AG09309 (cell line): Measurements from ENCODE around the gene EIF4E2.

Source experiments
- DNase-seq: peaks from one replicate; pipeline ENCODE4 v3.0.0-alpha.2; 2010; ENCODE audit warnings: low read depth
- H3K4me3 ChIP-seq: 2 replicates; pipeline ENCODE4 v1.5.1; 2011; ENCODE audit warnings: mild to moderate bottlenecking, low read depth, low read length, moderate library complexity; ENCODE audit not compliant: control insufficient read depth
- CTCF ChIP-seq: IDR thresholded peaks from 2 replicates; pipeline ENCODE4 v1.5.1; 2011; ENCODE audit warnings: mild to moderate bottlenecking, low read depth, low read length, inconsistent platforms; ENCODE audit not compliant: insufficient read depth, control insufficient read depth; ENCODE audit errors: missing control alignments

The EIF4E2 gene, protein sequence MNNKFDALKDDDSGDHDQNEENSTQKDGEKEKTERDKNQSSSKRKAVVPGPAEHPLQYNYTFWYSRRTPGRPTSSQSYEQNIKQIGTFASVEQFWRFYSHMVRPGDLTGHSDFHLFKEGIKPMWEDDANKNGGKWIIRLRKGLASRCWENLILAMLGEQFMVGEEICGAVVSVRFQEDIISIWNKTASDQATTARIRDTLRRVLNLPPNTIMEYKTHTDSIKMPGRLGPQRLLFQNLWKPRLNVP

DNA sequence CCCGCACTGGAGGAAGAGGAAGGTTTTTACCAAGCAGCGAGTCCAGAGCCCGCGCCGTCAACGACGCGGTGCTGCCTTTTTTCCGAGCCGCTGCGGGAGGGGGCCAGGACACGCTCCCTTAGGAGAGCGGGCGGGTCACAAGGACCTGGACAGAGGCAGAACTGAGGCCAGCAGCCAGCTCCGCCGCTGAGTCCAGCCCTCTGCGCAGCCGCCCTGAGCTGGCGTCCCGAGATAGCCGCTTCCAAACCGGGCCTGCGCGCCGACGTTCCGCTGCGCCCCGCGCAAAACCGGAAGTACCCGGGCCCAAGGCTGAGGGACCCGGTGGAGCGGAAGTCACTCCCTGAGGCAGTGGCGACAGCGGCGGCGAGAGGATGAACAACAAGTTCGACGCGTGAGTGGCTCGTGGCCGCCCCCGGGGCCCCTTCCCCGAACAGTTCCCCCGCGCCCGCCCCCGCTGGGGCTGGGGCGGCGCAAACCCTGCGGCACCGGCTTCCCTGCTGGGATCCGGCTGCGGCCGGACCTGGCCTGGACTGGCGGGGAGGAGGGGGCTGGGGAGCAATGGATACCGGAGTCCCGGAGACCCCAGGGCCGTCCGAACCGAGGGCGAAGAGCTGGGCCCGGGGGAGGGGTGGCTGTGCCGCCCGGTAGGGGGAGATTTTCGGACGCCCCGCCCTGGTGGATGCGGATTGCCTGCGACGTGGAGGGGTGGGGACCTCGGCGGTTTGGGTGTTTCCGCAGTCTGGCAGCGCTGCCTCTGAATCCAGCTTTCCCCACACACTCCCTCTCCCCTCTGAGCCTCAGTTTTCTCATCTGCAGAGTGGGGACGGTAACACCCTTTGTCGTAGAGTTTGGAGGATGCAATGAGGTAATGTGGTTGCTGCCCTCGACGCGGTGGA lies at the start of gene EIF4E2, which contains the start of gene TIGD1:
TSS of gene EIF4E2 (plus strand) at position 336 of the 896 bp plus-strand sequence. CDS start at position 372, 36 bp downstream.
TSS of gene TIGD1 (minus strand) at position 204 of the 896 bp plus-strand sequence. CDS start 675 bp downstream, outside the sequence.
- peak; percentile 35 for TF ChIP-seq CTCF
- H3K4me3 ChIP-seq = peak within 1 kb of the TSS; percentile 94
- DNase-seq = peak; percentile 61

DNA sequence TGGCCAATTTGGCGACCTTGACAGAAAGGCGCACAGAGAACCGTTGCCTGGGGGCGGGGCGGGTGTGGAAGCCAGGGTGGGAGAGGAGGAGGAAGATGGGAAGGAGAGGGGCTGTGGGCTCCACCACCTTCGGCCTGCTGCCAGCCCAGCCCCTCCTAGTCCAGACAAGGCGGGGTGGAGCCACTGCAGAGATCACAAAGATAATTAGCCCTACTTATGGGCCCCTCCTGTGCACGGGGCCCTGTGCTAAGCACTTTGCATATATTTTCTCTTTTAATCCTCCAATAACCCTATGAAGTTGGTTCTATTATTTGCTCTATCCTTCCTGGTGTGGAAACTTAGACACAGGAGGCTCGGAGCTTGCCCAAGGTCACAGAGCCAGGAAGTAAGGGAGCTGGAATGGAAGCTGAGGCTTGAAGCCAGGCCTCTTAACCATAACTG lies 49.1 kb upstream of the EIF4E2 start:
- no peak for TF ChIP-seq CTCF
- H3K4me3 ChIP-seq = no peak overlapping the region
- no peak for DNase-seq

DNA sequence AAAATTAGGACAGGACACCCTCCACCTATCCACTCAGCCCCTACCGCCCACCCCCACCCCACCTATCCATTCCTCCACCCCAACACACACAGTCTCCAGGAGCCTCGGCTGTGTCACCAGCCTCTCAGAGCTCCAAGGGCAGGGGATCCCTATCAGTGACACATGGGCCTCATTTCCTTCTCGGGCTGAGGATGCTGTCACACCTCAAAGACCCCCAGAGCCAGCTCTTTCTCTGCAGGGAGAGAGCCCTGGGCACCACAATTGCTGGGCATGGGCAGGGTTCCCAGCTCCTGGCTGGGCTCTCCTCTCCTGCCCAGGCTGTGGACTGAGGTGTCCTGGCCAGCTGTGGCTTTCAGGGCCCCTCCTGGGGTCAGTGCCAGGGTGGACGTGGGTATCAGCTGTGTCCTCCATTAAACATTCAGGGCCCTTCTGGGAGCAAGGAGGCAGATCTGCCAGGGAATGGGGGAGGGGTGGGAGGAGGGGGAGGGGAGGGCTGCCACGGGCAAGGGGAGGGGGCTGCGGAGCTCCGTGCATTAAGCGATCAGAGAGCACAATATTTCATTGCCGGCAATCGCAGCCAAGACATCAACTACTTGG lies 48.6 kb upstream of the EIF4E2 start:
- no peak overlapping the region for H3K4me3 ChIP-seq

DNA sequence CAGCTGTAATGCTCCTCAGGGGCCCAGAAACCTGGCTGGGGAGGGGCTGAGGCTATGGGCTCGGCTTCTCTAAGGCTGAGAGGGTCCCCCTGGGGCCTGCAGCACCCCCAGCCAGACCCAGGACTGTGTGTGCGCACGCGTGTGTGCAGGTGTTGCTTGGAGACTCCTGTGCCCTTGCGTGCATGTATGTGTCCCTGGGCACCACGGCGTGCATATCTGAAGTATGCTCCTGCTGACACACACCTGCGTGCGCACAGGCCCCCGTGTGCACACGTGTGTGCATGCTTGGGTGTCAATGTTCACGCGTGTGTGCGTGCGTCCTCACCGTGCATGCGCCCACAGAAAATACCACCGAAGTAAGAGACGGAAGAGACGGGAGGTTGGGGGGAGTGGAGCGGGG lies 48.0 kb upstream of the EIF4E2 start:
- no peak for TF ChIP-seq CTCF
- no peak for DNase-seq
- no peak overlapping the region for H3K4me3 ChIP-seq

More for the DNA sequence above, 48.6 kb upstream of the EIF4E2 start:
- TF ChIP-seq CTCF = no peak
- no peak for DNase-seq

GRCh38 chr2:232502911-232503808 lies 47.3 kb upstream of the EIF4E2 start:
- H3K4me3 ChIP-seq = no peak overlapping the region
- no peak for TF ChIP-seq CTCF
- DNase-seq = no peak
